IPS-NIHi11 (cell line): Measurements from ENCODE around the gene MS4A7.

ENCODE experiments used
- DNase-seq: peaks from one replicate; pipeline ENCODE4 v3.0.0; 2012; ENCODE audit warnings: mixed read lengths, low spot score

Gene MS4A7

GRCh38 chr11:60371386-60371785, 6.9 kb upstream of the MS4A7 start:
- no peak for DNase-seq

DNA sequence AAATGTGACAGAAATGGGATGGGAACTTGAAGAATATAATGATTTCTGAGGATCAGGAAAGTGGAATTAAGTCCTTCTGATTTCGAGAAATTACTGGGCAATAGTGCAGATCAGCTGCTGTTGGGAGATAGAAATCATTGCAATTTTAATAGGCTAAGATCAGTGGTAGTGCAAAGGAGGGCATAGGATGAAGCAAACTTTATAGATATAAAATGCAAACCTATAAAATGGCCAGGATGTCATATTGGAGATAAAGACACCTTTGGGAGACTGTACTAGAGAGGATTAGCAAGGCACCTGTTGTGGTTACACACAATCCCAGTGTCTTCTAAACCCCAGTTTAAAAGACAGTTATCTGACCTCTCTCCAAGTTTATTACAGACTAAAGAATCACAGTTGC, 6.5 kb upstream of the MS4A7 start:
- DNase-seq, result no peak

GRCh38 chr11:60372767-60373166, 5.6 kb upstream of the MS4A7 start:
- DNase-seq, result no peak

GRCh38 chr11:60375316-60375715, 3.0 kb upstream of the MS4A7 start:
- DNase-seq, result no peak

DNA sequence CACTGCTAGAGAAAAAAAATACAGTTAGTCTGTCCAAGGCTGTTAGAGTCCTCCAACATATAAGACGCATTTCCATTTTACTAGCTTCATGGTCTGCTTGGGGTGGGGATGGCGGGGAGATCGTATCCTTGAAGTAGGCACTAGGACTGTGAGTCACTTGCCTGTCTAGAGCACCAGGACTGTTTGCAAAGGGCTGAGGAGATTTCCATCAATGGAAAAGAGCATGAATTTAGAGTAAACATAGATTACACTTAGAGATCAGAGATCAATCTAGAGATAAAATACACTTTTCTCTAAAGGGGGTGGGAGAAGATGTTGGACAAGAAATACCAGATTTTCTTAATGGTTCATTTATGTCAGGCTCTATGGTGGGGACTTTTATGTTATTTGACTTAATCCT, 1.7 kb upstream of the MS4A7 start:
- DNase-seq, result no peak

DNA sequence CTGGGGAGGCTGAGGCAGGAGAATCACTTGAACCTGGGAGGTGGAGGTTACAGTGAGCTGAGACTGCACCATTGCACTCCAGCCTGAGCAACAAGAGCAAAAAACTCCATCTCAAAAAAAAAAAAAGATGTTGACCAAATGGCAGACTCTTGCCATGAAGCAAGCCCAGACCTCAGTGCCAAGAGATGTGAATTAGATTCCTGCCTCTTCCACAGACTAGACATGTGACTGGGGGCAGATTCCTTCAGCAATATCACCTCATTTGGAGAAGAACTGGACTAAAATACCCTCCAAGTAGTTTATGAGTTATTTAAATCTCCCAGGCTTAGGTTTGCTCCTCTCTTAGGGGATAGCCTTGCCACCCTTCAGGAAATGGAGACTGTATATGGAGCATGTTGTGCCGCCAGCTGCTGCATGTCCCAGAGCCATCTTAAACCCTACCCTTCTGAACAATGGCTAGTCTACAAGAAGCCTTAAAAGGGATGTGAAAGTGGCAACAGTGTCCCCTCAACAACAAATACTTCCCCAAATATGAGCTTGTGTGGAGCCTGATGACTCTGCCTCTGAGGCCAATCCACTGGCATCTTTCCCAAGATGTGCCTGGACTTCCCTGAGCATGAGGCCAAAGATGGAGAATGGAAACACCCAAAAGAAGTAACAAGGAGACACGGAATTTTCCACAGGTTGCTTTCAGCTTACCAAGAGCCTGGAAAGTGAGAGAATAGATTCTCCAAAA, 763 bp upstream of the MS4A7 start:
- DNase-seq, result no peak

GRCh38 chr11:60389279-60389910, 11.1 kb downstream of the MS4A7 start:
- peak; percentile 36 for DNase-seq

DNA sequence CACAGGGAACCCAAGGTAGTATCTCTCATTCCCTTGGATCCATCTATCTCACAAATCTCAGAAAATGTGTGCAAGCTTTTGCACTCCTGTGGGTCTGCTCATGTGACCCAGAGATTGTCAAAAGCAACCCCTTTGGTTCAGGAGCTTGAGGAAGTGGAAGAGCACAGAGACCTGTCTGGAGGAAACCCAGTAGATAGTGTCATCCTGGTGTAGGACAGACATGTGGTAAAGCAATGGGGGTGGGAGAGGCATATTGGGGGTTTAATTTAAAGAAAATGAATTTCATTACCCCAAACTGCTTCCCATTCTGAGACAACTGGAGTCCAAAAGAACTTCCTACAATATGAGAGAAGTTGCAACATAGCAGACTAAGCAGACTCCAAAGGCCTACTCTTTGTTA, 12.1 kb downstream of the MS4A7 start:
- DNase-seq, result no peak

GRCh38 chr11:60392361-60392760, 14.0 kb downstream of the MS4A7 start:
- DNase-seq, result no peak

- DNase-seq, result no peak
These were observed 14.7 kb downstream of the MS4A7 start for GRCh38 chr11:60393016-60393415.

DNA sequence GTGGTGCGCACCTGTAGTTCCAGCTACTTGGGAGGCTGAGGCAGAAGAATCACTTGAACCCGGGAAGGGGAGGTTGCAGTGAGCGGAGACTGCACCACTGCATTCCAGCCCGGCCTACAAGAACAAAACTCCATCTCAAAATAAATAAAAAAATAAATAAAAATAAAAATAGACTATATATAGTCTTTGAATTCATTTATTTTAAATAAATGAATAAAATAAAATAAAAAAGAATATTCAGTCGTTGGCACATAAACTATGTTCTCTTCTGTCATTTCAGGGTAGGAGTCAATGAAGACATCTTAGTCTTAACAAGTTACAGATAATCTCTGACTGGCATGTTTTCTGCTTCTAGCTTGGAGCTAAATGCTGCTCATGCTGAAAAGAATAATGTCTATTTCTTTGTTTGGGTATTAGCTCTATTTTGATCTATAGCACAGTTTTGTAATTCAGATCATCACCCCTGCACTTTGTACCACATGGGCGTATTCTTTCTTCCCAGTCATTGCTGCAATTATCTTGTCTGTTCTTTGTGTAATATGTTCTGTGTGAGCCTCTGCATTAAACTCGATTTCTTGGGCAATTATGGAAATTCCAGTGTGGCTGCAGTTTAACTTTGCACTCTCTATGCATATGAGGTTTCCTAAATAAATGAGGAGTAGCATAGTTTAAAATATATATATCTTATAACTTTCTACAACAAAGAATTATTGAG, 16.5 kb downstream of the MS4A7 start:
- no peak for DNase-seq

GRCh38 chr11:60396382-60396781, 18.1 kb downstream of the MS4A7 start, which contains the start of gene MS4A14:
TSS of gene MS4A14 (plus strand) at chr11:60396459. CDS start at chr11:60396579, 120 bp downstream.
- no peak for DNase-seq

DNA sequence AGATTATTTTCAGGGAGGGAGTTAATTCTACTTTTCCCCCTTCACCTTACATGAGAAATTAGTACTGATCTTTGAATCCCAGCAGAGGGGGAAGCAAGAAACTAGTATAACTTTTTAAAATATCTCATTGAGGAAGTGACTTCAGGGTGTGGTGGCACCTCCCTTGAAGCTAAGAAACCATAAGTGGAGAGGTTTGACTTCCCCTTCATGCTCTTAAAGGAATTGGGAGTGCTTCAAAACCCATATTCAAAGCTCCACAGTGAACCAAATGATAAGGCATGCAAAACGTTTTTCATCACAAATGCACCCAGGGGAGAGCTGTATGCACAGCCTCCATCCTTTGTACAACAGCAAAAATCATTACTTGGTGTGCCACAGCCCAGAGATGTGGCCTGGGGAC, 18.5 kb downstream of the MS4A7 start:
- no peak for DNase-seq

- DNase-seq, result no peak
These were observed 41.7 kb downstream of the MS4A7 start for GRCh38 chr11:60420015-60420414.

GRCh38 chr11:60422609-60423008, 44.3 kb downstream of the MS4A7 start:
- DNase-seq, result no peak

- DNase-seq, result no peak
These were observed 50.2 kb downstream of the MS4A7 start for GRCh38 chr11:60428517-60428916.

DNA sequence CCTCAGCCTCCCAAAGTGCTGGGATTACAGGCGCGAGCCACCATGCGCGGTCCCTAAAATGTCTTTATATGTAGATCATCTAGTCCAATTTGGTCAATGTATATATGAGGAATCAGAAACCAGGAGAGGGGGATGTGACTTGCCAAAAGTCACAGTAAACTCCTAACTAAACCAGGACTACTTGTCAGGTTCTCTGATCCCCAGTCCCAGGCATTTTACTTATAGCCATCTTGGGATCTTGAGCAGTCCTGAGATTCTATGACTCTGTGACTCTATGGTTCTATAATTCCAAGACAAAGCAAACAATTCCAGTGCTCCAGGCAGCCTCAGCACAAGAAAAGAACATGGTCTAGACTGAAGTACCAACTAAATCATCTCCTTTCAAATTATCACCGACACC, 50.9 kb downstream of the MS4A7 start, which contains the start of gene MS4A5:
Gene MS4A5, plus strand, starts transcription at position 301 of the 400 bp plus-strand sequence. CDS start 103 bp downstream, outside the sequence.
- no peak for DNase-seq

DNA sequence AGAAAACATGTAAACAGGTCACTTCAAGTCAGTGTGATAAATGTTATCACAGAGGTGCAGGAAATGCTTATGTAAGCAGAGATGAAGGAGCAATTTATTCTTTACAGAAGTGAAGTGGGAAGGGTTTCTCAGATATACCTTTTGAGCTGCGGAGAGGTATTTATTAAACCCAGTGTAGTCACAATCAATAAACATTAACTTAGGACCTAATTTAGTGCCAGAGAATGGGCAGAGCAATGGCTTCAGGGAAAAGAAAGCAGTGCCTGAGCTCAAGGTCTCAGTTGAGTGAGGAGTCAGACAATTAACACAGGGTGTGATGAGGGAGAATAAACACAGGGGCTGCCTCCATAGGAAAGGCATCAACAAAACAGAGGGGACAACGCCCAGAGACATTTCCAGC, 52.9 kb downstream of the MS4A7 start:
- no peak for DNase-seq

DNA sequence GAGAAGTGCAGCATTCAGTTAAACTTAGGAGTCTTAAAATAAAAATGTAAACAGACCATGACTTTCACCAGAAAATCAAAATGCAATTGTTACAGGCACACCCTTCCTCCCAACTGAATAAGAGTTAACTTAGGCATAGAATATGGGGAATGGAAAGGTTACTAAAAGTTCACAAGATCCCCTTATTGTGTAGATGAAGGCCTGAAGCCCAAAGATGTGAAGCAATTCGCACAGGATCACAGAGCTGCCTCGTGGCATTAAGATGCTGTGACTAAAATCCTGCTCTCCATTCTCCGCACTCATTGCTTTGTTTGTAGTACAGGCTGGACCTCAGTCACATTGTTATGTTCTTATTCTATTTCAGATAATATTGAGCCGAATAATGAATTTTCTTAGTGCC, 55.1 kb downstream of the MS4A7 start:
- DNase-seq, result no peak
